Heart left ventricle (tissue), 16 donors: ENCODE data around the gene RNGTT. TPM values are rescaled to one million over a fixed set of nuclear protein-coding genes. Genes with fewer than 3 reads are reported as not detected.

Experiments
- ATAC-seq, 4 donors: fragments of 200-7000 bp; cut with Tn5 transposase; one replicate each; pipeline ENCODE4 v1.9.1; 2020 to 2022; ENCODE audit warnings: moderate library complexity in 4 of 4, mild to moderate bottlenecking in 3 of 4, moderate number of reproducible peaks in 1 of 4
- DNase-seq, 5 donors: peaks; one replicate each; pipeline ENCODE4 v3.0.0-alpha.2; 2020
- H3K27ac ChIP-seq, 12 donors: fragments of 200-600 bp; sonication (generic) in 4 of 12; one replicate each; pipeline versions ENCODE4 v1.5.0 to v1.8.0; 2016 to 2022; ENCODE audit warnings: mild to moderate bottlenecking in 2 of 12
- H3K27me3 ChIP-seq, 9 donors: fragments of 200-600 bp; sonication (generic) in 2 of 9; one replicate each; pipeline versions ENCODE4 v1.5.1 to v1.8.0; 2016 to 2022; ENCODE audit warnings: mild to moderate bottlenecking in 3 of 9
- H3K36me3 ChIP-seq, 9 donors: fragments of 200-600 bp; sonication (generic) in 2 of 9; one replicate each; pipeline versions ENCODE4 v1.5.0 to v1.8.0; 2018 to 2022; ENCODE audit warnings: mild to moderate bottlenecking in 2 of 9
- H3K4me1 ChIP-seq, 12 donors: fragments of 200-600 bp; sonication (generic) in 4 of 12; one replicate each; pipeline versions ENCODE4 v1.5.0 to v1.8.0; 2016 to 2022; ENCODE audit warnings: mild to moderate bottlenecking in 3 of 12
- H3K4me3 ChIP-seq, 12 donors: fragments of 200-600 bp; sonication (generic) in 4 of 12; one replicate each; pipeline versions ENCODE4 v1.5.0 to v1.8.0; 2017 to 2022; ENCODE audit warnings: mild to moderate bottlenecking in 9 of 12, moderate library complexity in 4 of 12
- H3K9me3 ChIP-seq, 12 donors: fragments of 200-600 bp; sonication (generic) in 4 of 12; one replicate each; pipeline versions ENCODE4 v1.5.0 to v1.8.0; 2016 to 2022; ENCODE audit warnings: mild to moderate bottlenecking in 1 of 12
- CTCF ChIP-seq, 12 donors: fragments of 200-600 bp; sonication (generic) in 4 of 12; IDR thresholded peaks; one replicate each; pipeline versions ENCODE4 v1.5.0 to v1.8.0; 2018 to 2022; ENCODE audit warnings: antibody characterized with exemption in 12 of 12, mild to moderate bottlenecking in 5 of 12
- POLR2A ChIP-seq, 2 donors: fragments of 450-650 bp; IDR thresholded peaks; one replicate each; pipeline ENCODE4 v1.6.1; 2017; ENCODE audit warnings: antibody characterized with exemption in 2 of 2, mild to moderate bottlenecking in 2 of 2, moderate library complexity in 2 of 2
- WGBS, 4 donors: extraction: QIAGEN DNeasy Blood & Tissue Kit in 2 of 4; methylation state at CpG; one replicate each; pipeline versions ENCODE4 v1.1.5 to v1.1.7; 2013 to 2018; 5-methylcytosine and 5-hydroxymethylcytosine counted together
- intact Hi-C, 10 donors: fragments of 100-400 bp; cut with DNase I; formaldehyde crosslinking; loops; one replicate each; pipeline versions ENCODE4 v1.11.1 to v1.14.2; 2022
- polyA plus RNA-seq, 2 donors: library from polyadenylated mRNA; stranded (reverse); fragments of 200-250 nt; gene quantifications; one replicate each; pipeline ENCODE4 v1.2.3, GENCODE V29; 2013
- total RNA-seq, 9 donors: library from RNA; depleted of rRNA in 2 of 9; stranded (reverse); fragments of >200 nt in 2 of 9; fragmentation: NEBNext Ultra II Directional in 3 of 9; extraction: Animal tissue kit (Norgen Biotek cat#: 25700) in 3 of 9; gene quantifications; one replicate each; pipeline versions ENCODE4 v1.1.0 to v1.2.4, GENCODE V29; 2016 to 2023
- donor health status: ischemic (EF 13 %, LVEDD 7.1; RV severe dilation, severe dysfunction).
- donor health status: healthy with polysubstance abuse.
- donor health status: DM: no; HTN: yes; CAD: no.
- donor health status: DM: no; HTN: no; CAD: no.
- donor health status: ischemic (EF 25% LVEDD 6.9; RV normal size, moderate dysfunction).
- donor health status: ischemic (EF 25% LVEDD 5.7; RV mildly dilated, moderate dysfunction).
- donor health status: healthy.
- donor health status: DM: yes; HTN: yes; CAD: no.
- donor health status: ischemic (EF 35%, LVEDD 5.7; RV mildly dilated, moderate dysfunction).
- donor health status: nonischemic (EF 11% LVEDD 7.7; RV severe dilation, severe dysfunction).
- donor health status: DM: yes; HTN: yes; CAD: no.
- donor health status: PGD.
- donor health status: ischemic (EF 29% LVEDD 5.4; RV normal size, mild dysfunction).
- donor health status: nonischemic (EF 23%, LVEDD 6.1; RV moderate dilation, normal function).

RNGTT gene
- total and polyA plus RNA-seq, 11 donors, result 2.6 to 11.6 (median 9.1) TPM

GRCh38 chr6:88884361-88884760 is 79.1 kb downstream of the RNGTT start:
- Histone ChIP-seq H3K4me1 (peaks cover 0 to 5% (median 0%) of the 10 kb centered on the region in 12 donors), H3K9me3 (peaks cover 0 to 11% (median 0%) of the 10 kb centered on the region in 12 donors), H3K27me3 (no peaks in the 10 kb centered on the region), H3K27ac (no peak overlapping the region), H3K4me3 (no peak overlapping the region), H3K36me3 (peaks cover 0 to 38% (median 6%) of the 10 kb centered on the region in 9 donors)
- no peak for DNase-seq
- TF ChIP-seq CTCF (IDR thresholded peaks at IDR 0.05) (no peak), POLR2A (IDR thresholded peaks at IDR 0.05) (no peak)
- ATAC-seq, result no peak
- intact Hi-C loops, result no loop called here

- TF ChIP-seq CTCF (IDR thresholded peaks at IDR 0.05), result no peak
- TF ChIP-seq POLR2A (IDR thresholded peaks at IDR 0.05), result no peak
- Histone ChIP-seq H3K36me3 (peaks cover 0 to 26% (median under 1%) of the 10 kb centered on the region in 9 donors), H3K27ac (no peak overlapping the region), H3K4me3 (no peak overlapping the region), H3K9me3 (peaks cover 0 to 11% (median 0%) of the 10 kb centered on the region in 12 donors), H3K4me1 (peaks cover 0 to 5% (median 0%) of the 10 kb centered on the region in 12 donors), H3K27me3 (no peaks in the 10 kb centered on the region)
- intact Hi-C loops, result no loop called here
- 95 to 100% (median 98%) methylated on average over 2 of the region's 2 CpGs for WGBS, 4 donors
- ATAC-seq (no peak), DNase-seq (no peak)
These were observed 80.9 kb downstream of the RNGTT start for GRCh38 chr6:88882536-88882935.

GRCh38 chr6:88881451-88881850 is 82.0 kb downstream of the RNGTT start:
- 62 to 78% (median 67%) methylated on average over 1 of the region's 1 CpG for WGBS, 4 donors
- no peaks in the 10 kb centered on the region for H3K27me3 ChIP-seq
- H3K4me1 ChIP-seq, result peaks cover 0 to 5% (median 0%) of the 10 kb centered on the region in 12 donors
- DNase-seq (no peak), ATAC-seq (no peak)
- H3K9me3 ChIP-seq, result peaks cover 0 to 11% (median 0%) of the 10 kb centered on the region in 12 donors
- TF ChIP-seq POLR2A (IDR thresholded peaks at IDR 0.05) (no peak), CTCF (IDR thresholded peaks at IDR 0.05) (no peak)
- peaks cover 0 to 16% (median 0%) of the 10 kb centered on the region in 9 donors for H3K36me3 ChIP-seq
- intact Hi-C loops, result no loop called here
- no peak overlapping the region for H3K4me3 ChIP-seq
- no peak overlapping the region for H3K27ac ChIP-seq

- DNase-seq, result no peak
- Histone ChIP-seq H3K27ac (no peak overlapping the region), H3K4me3 (no peak overlapping the region), H3K36me3 (peaks cover 0 to 6% (median 0%) of the 10 kb centered on the region in 9 donors), H3K27me3 (no peaks in the 10 kb centered on the region), H3K9me3 (peaks cover 0 to 6% (median 0%) of the 10 kb centered on the region in 12 donors), H3K4me1 (peaks cover 0 to 12% (median 0%) of the 10 kb centered on the region in 12 donors)
- WGBS, 4 donors, result 92 to 97% (median 95%) methylated on average over 2 of the region's 2 CpGs
- TF ChIP-seq CTCF (IDR thresholded peaks at IDR 0.05) (no peak), POLR2A (IDR thresholded peaks at IDR 0.05) (no peak)
- intact Hi-C loops, result no loop called here
- ATAC-seq, result no peak
These were observed 83.4 kb downstream of the RNGTT start for GRCh38 chr6:88880021-88880420.
